ENCODE data around the gene C7.
"Not testable (repeated sequence)": the region's sequence is repeated elsewhere in the genome, so short reads cannot be mapped to it uniquely, and the experiment has no call there.

The C7 gene

DNA sequence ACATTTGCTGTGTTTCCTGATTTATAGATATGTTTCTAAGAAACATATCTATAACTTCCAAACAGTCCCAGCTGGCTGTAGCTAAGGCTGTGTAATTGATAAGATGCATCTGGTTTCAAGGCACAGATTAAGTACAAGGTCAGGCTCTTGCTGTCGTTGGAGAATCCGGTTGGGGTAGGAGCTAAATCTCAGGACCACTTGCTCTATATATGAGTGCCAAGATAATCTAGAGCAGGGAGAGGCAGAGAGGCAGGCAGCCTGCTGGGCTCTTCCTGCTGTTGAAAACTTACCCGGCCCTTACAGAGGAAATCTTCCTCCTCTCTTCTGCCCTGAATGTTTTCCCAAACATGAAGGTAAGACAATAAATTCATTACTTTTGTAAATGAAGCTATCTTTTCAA, at the start of gene C7:
Gene C7 (plus strand): TSS at position 234 of the 400 bp plus-strand sequence. CDS start 114 bp downstream, at position 348.
- TF ChIP-seq, protein P1, sequence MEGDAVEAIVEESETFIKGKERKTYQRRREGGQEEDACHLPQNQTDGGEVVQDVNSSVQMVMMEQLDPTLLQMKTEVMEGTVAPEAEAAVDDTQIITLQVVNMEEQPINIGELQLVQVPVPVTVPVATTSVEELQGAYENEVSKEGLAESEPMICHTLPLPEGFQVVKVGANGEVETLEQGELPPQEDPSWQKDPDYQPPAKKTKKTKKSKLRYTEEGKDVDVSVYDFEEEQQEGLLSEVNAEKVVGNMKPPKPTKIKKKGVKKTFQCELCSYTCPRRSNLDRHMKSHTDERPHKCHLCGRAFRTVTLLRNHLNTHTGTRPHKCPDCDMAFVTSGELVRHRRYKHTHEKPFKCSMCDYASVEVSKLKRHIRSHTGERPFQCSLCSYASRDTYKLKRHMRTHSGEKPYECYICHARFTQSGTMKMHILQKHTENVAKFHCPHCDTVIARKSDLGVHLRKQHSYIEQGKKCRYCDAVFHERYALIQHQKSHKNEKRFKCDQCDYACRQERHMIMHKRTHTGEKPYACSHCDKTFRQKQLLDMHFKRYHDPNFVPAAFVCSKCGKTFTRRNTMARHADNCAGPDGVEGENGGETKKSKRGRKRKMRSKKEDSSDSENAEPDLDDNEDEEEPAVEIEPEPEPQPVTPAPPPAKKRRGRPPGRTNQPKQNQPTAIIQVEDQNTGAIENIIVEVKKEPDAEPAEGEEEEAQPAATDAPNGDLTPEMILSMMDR (IDR thresholded peaks at IDR 0.05; ENCODE audit: low read depth, low read length, missing control alignments), result no peak
- DNase-seq (ENCODE audit: extremely low read depth, low read depth), result no peak
- no peak within 1 kb of the TSS for H3K4me3 ChIP-seq (replicated peaks; ENCODE audit: low read depth, low read length)

DNA sequence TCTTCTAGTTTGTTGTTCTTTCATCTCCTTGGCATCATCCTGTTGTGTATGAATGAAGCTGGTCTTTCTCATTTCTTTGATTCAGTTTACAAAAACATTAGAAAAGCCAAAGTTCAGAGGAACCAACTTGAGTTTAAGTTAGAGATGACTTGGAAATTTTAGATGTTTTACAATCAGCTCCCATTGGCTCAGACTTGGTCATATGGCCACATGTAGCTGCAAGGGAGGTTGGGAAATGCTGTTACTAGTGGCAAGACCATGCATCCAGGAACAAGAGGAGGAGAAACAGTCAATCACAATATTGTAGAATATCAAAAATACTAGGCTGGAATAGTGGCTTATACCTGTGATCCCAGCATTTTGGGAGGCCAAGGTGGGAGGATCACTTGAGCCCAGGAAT, 48.6 kb upstream of the C7 start:
- TF ChIP-seq, protein P1 (IDR thresholded peaks at IDR 0.05; ENCODE audit: low read depth, low read length, missing control alignments), result no peak
- no peak overlapping the region for H3K4me3 ChIP-seq (replicated peaks; ENCODE audit: low read depth, low read length)
- no peak for DNase-seq (ENCODE audit: extremely low read depth, low read depth)

GRCh38 chr5:40865004-40865403, 44.3 kb upstream of the C7 start:
- not testable (repeated sequence) for DNase-seq (ENCODE audit: extremely low read depth, low read depth)

DNA sequence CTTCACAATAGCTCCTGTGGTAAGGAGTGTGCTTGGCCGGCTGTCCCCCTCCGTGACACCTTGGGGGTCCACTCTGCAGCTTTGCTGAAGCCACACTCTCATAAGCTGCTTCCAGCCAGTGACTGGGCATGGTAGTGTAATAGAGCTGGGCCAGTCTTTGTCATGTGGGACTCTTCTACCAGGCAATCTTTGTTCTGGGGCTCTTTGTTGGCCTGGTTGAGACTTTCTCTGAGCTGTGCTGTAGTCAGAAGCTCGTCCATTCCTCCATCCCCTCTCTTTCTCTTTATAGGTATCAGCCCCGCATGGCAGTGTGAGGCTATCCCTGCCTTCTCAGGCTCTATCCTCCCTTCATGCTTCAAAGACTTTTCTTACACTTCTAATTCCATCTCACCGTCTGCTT, 42.5 kb upstream of the C7 start:
- no peak overlapping the region for H3K4me3 ChIP-seq (replicated peaks; ENCODE audit: low read depth, low read length)
- TF ChIP-seq, protein P1 (IDR thresholded peaks at IDR 0.05; ENCODE audit: low read depth, low read length, missing control alignments), result no peak
- DNase-seq (ENCODE audit: extremely low read depth, low read depth), result no peak

More at GRCh38 chr5:40865004-40865403, 44.3 kb upstream of the C7 start:
- not testable (repeated sequence) for H3K4me3 ChIP-seq (replicated peaks; ENCODE audit: low read depth, low read length)

- H3K4me3 ChIP-seq (replicated peaks; ENCODE audit: low read depth, low read length), result no peak overlapping the region
- TF ChIP-seq, protein P1 (IDR thresholded peaks at IDR 0.05; ENCODE audit: low read depth, low read length, missing control alignments), result no peak
- DNase-seq (ENCODE audit: extremely low read depth, low read depth), result no peak
Measured at GRCh38 chr5:40869384-40869783, 39.9 kb upstream of the C7 start.

DNA sequence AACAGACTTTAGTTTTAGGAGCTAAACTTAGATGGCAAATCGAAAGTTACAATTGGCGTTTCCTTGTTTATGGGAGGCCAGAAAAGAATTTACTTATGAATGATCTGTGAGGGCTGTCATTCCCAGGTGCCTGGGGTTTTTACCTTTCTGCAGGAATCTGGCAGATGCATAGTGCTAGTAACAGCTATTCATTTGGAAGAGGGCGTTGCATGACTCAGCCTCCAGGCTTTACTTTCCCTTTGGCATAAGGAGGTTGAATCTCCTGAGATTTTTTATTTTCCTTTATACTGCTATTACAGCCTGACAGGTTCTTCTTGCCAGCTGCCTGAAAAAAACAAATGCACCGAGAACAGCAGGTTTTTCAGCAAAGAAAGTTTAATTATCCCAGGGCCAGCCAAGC, 38.1 kb upstream of the C7 start:
- no peak for DNase-seq (ENCODE audit: extremely low read depth, low read depth)
- no peak overlapping the region for H3K4me3 ChIP-seq (replicated peaks; ENCODE audit: low read depth, low read length)
- TF ChIP-seq, protein P1 (IDR thresholded peaks at IDR 0.05; ENCODE audit: low read depth, low read length, missing control alignments), result no peak

DNA sequence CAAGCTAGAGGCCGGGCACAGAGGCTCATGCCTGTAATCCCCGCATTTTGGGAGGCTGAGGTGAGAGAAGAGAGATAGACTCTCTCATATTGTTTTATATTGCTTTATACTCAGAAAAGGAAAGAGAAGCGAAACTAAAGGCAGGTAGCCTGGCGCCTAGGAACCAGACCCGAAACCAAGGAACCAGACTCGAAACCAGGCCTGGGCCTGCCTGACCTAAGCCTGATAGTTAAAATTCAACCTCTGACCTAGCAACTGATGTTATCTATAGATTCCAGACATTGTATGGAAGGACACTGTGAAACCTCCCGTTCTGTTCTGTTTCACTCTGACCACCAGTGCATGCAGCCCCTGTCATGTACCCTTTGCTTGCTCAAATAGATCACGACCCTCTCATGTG, 37.0 kb upstream of the C7 start:
- not testable (repeated sequence) for H3K4me3 ChIP-seq (replicated peaks; ENCODE audit: low read depth, low read length); DNase-seq (ENCODE audit: extremely low read depth, low read depth)

DNA sequence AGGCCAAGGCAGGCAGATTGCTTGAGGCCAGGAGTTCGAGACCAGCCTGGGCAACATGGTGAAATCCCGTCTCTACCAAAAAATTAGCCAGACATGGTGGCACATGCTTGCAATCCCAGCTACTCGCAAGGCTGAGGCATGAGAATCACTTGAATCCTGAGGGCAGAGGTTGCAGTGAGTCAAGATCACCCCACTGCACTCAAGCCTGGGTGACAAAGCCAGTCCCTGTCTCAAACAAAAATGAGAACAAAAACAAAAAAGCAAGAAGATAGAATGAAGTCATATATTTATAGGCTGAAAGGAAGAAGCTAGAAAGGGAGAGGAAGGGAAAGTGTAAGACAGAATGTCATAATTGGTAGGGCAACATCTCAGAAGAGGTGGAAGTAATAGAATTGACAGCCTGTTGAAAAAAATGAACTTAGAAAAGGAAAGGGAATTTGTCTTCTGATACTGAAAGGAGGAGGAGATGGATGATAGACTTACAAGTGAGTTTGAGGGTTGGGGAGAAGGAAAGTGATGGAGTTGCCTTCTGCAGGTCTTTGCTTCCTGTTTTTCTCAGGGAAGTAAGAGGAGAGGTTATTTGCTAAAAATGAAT, 35.9 kb upstream of the C7 start:
- H3K4me3 ChIP-seq (replicated peaks; ENCODE audit: low read depth, low read length), result no peak overlapping the region
- TF ChIP-seq, protein P1 (IDR thresholded peaks at IDR 0.05; ENCODE audit: low read depth, low read length, missing control alignments), result no peak
- DNase-seq (ENCODE audit: extremely low read depth, low read depth), result no peak

All from HFF-Myc (cell line).